ENCODE data around the gene ZNF780A. TPM values are rescaled to one million over a fixed set of nuclear protein-coding genes. Genes with fewer than 3 reads are reported as not detected.
"Not testable (repeated sequence)": the region's sequence is repeated elsewhere in the genome, so short reads cannot be mapped to it uniquely, and the experiment has no call there.

Gene ZNF780A
- total RNA-seq, 8 experiments from 2014 or later, result 13.8 to 23.8 (median 15.8) TPM

DNA sequence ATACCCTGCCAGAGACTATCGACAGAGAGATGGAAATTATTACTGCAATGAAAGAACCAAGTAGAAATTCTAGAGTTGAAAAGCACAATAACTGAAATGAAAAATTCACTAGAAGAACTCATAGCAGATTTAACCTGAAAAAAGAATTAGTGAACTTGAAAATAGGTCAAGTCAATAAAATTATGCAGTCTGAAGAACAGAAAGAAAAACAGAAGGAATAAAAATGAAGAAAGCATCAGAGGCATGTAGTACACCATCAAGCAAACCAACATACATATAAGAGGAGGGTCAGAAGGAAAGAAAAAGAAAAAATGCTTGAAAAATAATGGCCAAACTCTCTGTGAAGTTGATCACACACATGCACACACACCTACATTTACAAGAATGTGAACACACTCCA is 31.1 kb downstream of the ZNF780A start:
- Histone ChIP-seq H3K4me3 (no peak overlapping the region), H3K4me1 (replicated peaks in 1 of 2) (peaks cover 3 to 7% of the 10 kb centered on the region in 2 donors), H3K27ac (no peak overlapping the region)
- no peak for ATAC-seq (replicated peaks in 6 of 8)
- in situ Hi-C loops (cut with MboI; ENCODE audit: low pct_unique_long_range_greater_than_20kb in 2 of 9, low sequenced_read_pairs in 9 of 9, unreplicated experiment in 9 of 9), result no loop called here
- 39 to 94% (median 82%) methylated on average over 1 of the region's 1 CpG; no CpG with 5 or more reads in 1 of the 10 experiments for WGBS, 10 experiments

DNA sequence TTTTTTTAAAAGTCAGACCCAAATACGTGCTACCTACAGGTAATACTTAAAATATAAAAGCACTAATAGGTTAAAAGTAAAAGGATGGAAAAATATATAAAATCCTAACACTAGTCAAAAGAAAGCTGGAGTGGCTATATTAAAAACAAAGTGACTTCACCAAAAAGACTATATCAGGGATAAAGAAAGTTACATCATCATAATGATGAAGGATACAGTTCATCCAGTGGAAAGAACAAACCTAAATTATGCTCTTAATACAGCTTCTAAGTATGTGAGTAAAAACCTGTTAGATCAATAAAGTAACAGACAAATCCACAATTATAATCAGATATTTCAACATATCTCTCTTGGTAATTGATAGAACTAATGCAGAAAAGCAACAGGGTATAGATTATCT is 33.6 kb downstream of the ZNF780A start:
- peaks cover 7 to 8% of the 10 kb centered on the region in 2 donors for H3K4me1 ChIP-seq (replicated peaks in 1 of 2)
- H3K27ac ChIP-seq, result no peak overlapping the region
- in situ Hi-C loops (cut with MboI; ENCODE audit: low pct_unique_long_range_greater_than_20kb in 2 of 9, low sequenced_read_pairs in 9 of 9, unreplicated experiment in 9 of 9), result no loop called here
- WGBS, 10 experiments, result 70 to 100% (median 90%) methylated on average over 1 of the region's 1 CpG; no CpG with 5 or more reads in 1 of the 10 experiments
- H3K4me3 ChIP-seq, result no peak overlapping the region
- ATAC-seq (replicated peaks in 6 of 8), result no peak

DNA sequence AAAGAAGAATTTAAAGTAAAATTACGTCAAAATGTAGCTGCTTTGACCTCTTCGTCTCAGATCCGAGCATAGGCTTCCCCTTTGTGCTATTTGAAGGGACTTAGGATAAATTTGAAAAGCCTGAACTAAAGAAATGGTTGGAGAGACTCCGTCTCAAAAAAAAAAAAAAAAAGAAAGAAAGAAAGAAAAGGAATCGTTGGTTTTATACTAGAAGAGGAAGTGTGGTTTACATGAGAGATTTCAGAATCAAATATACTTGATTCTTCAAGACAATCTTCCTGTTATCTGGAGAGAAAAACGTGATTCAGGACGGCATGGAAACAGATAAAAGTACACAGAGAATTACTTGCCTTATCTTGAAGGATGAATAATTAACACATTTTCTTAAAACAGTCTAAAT is 34.2 kb downstream of the ZNF780A start:
- Histone ChIP-seq H3K27ac (peak overlapping the region; percentile 70 to 92), H3K4me1 (replicated peaks in 1 of 2) (peaks cover 7 to 8% of the 10 kb centered on the region in 2 donors), H3K4me3 (peak overlapping the region; percentile 50 to 100 (median 97))
- in situ Hi-C loops (cut with MboI; ENCODE audit: low pct_unique_long_range_greater_than_20kb in 2 of 9, low sequenced_read_pairs in 9 of 9, unreplicated experiment in 9 of 9), result no loop called here
- WGBS, 10 experiments, result 1 to 46% (median 19%) methylated on average over 5 to 7 of the region's 7 CpGs
- no peak for ATAC-seq (replicated peaks in 6 of 8)

DNA sequence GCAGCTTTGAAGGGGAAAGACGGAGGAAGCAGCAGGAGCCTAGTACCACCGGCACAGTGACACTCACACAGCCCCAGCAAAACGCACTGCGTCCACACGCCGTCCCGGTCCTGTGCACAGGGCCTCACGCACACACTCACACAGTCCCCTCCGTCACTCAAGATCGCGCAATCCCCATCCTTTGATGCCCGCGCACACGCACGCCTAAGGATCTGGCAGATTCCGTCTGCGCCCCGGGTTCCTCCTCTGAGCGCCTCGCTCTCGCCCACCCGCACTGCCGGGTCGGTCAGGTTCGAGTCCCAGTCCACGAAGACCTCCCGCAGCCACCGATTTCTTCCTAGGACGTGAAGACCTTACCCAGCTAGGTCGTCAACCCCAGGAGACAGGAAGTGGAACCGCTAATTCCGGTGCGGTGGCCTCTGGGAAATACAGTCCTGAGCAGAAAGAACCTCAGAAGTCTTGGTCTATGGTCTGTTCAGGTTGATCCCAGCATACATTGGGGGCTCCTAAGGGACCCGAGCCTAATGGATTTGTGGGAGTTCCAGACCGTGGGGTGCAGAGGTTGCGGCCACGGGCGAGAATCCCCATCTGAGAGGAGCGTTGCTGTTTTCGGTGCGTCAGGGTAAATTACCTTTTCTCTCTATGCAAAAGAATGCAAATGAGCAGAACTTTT is 34.8 kb downstream of the ZNF780A start, which contains the start of gene ZNF780B:
ZNF780B (minus strand) TSS at position 400 of the 673 bp plus-strand sequence. CDS start 5,899 bp downstream, outside the sequence.
- peak; percentile 97 to 99 (median 98) for ATAC-seq (replicated peaks in 6 of 8)
- peak within 1 kb of the TSS; percentile 50 to 100 (median 97) for H3K4me3 ChIP-seq
- in situ Hi-C loops (cut with MboI; ENCODE audit: low pct_unique_long_range_greater_than_20kb in 2 of 9, low sequenced_read_pairs in 9 of 9, unreplicated experiment in 9 of 9), result no loop called here
- peaks cover 7 to 8% of the 10 kb centered on the region in 2 donors for H3K4me1 ChIP-seq (replicated peaks in 1 of 2)
- 0 to 13% (median 1%) methylated on average over 1 to 20 of the region's 41 CpGs; no CpG with 5 or more reads in 1 of the 10 experiments for WGBS, 10 experiments
- H3K27ac ChIP-seq, result peak within 1 kb of the TSS; percentile 70 to 92

DNA sequence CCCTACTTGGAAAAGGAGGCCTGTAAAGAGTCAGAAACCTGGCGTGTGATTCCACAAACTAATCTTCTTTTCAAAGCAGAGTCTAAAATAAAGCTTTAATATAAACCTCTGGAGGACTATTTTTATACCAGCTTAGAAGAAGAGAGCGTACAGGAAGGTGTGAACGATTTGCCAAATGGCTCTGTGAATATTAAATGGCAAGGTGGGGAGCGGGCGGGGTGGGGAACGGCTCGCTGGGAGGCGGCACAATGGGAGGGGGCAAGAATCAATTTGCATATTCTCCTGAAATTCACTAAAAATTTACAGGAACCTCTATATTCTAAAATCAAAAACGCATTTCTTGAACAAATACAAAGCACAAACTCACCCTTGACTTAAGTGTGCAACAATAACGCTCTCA is 35.7 kb downstream of the ZNF780A start:
- Histone ChIP-seq H3K27ac (peak overlapping the region in 1 of 2 donors; percentile 70), H3K4me1 (replicated peaks in 1 of 2) (peaks cover 7 to 8% of the 10 kb centered on the region in 2 donors), H3K4me3 (peak overlapping the region; percentile 50 to 100 (median 97))
- WGBS, 10 experiments, result 0 to 100% (median 33%) methylated on average over 1 to 10 of the region's 10 CpGs; no CpG with 5 or more reads in 3 of the 10 experiments
- in situ Hi-C loops (cut with MboI; ENCODE audit: low pct_unique_long_range_greater_than_20kb in 2 of 9, low sequenced_read_pairs in 9 of 9, unreplicated experiment in 9 of 9), result no loop called here
- no peak for ATAC-seq (replicated peaks in 6 of 8)

DNA sequence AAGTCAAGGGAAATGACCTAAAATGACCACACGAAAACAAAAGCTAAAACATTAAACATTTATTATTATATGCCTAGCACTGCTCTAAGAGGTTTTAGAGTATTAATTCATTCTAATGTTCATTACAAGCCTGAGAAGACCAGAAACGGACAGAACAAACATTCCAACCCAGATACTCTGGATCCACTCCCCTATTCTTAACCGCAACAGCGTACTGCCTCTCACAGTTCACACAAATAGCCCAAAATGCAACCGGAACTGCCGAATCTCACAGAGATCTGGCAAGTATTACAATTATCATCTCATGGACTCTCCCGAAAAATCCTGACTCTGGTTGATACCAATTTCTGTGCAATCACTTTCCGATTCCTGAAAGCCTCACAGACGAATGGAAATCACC is 36.1 kb downstream of the ZNF780A start:
- in situ Hi-C loops (cut with MboI; ENCODE audit: low pct_unique_long_range_greater_than_20kb in 2 of 9, low sequenced_read_pairs in 9 of 9, unreplicated experiment in 9 of 9), result no loop called here
- H3K4me1 ChIP-seq (replicated peaks in 1 of 2), result peaks cover 7 to 8% of the 10 kb centered on the region in 2 donors
- ATAC-seq (replicated peaks in 6 of 8), result no peak
- peak overlapping the region; percentile 50 to 100 (median 97) for H3K4me3 ChIP-seq
- no peak overlapping the region for H3K27ac ChIP-seq
- 78 to 100% (median 88%) methylated on average over 1 to 9 of the region's 9 CpGs for WGBS, 10 experiments

DNA sequence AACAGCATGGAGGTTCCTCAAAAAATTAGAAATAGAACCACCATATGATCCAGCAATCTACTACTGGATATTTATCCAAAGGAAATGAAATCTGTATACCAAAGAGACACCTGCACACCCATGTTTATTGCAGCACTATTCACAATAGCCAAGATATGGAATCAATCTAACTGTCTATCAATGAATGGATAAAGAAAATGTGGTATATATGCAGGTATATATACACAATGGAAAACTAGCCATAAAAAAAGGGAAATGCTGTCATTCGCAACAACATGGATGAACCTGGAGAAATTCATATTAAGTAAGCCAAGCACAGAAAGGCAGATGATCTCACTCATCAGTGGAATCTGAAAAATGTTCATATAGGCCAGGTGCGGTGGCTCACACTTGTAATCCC is 37.3 kb downstream of the ZNF780A start:
- Histone ChIP-seq H3K4me3 (no peak overlapping the region), H3K4me1 (replicated peaks in 1 of 2) (peaks cover 7 to 8% of the 10 kb centered on the region in 2 donors), H3K27ac (no peak overlapping the region)
- ATAC-seq (replicated peaks in 6 of 8), result no peak
- WGBS, 10 experiments, result 87 to 100% (median 100%) methylated on average over 2 of the region's 2 CpGs; no CpG with 5 or more reads in 5 of the 10 experiments
- in situ Hi-C loops (cut with MboI; ENCODE audit: low pct_unique_long_range_greater_than_20kb in 2 of 9, low sequenced_read_pairs in 9 of 9, unreplicated experiment in 9 of 9), result no loop called here

DNA sequence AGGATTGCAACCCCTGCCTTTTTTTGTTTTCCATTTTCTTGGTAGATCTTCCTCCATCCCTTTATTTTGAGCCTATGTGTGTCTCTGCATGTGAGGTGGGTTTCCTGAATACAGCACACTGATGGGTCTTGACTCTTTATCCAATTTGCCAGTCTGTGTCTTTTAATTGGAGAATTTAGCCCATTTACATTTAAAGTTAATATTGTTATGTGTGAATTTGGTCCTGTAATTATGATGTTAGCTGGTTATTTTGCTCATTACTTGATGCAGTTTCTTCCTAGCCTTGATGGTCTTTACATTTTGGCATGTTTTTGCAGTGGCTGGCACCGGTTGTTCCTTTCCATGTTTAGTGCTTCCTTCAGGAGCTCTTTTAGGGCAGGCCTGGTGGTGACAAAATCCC is 49.0 kb downstream of the ZNF780A start:
- H3K4me1 ChIP-seq (replicated peaks in 1 of 2); H3K4me3 ChIP-seq; ATAC-seq (replicated peaks in 6 of 8); H3K27ac ChIP-seq; in situ Hi-C loops (cut with MboI; ENCODE audit: low pct_unique_long_range_greater_than_20kb in 2 of 9, low sequenced_read_pairs in 9 of 9, unreplicated experiment in 9 of 9): not testable (repeated sequence)
- WGBS, 10 experiments, result 86 to 100% methylated on average over 1 of the region's 1 CpG; no CpG with 5 or more reads in 8 of the 10 experiments

DNA sequence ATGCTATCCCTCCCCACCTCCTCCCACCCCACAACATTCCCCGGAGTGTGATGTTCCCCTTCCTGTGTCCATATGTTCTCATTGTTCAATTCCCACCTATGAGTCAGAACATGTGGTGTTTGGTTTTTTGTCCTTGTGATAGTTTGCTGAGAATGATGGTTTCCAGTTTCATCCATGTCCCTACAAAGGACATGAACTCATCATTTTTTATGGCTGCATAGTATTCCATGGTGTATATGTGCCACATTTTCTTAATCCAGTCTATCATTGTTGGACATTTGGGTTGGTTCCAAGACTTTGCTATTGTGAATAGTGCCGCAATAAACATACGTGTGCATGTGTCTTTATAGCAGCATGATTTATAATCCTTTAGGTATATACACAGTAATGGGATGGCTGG is 52.7 kb downstream of the ZNF780A start:
- H3K27ac ChIP-seq; H3K4me1 ChIP-seq (replicated peaks in 1 of 2); H3K4me3 ChIP-seq; in situ Hi-C loops (cut with MboI; ENCODE audit: low pct_unique_long_range_greater_than_20kb in 2 of 9, low sequenced_read_pairs in 9 of 9, unreplicated experiment in 9 of 9); ATAC-seq (replicated peaks in 6 of 8): not testable (repeated sequence)
- WGBS, 10 experiments, result no CpG with 5 or more reads among the region's 3 CpGs

DNA sequence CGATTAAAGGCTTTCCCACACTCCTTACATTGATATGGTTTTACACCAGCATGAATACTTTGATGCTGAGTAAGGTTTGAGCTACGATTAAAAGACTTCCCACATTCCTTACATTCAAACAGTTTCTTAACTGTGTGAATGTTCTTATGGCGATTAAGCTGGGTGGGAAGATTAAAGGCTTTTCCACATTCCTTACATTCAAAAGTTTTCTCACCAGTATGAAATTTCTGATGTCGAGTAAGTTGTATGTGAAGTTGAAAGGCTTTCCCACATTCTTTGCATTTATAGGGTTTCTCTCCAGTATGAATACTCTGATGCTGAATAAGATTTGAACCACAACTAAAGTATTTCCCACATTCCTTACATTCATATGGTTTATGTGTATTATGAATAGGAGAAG is 54.7 kb downstream of the ZNF780A start:
- ATAC-seq (replicated peaks in 6 of 8), result no peak
- Histone ChIP-seq H3K4me3 (no peak overlapping the region), H3K4me1 (replicated peaks in 1 of 2) (no peaks in the 10 kb centered on the region), H3K27ac (no peak overlapping the region)
- in situ Hi-C loops (cut with MboI; ENCODE audit: low pct_unique_long_range_greater_than_20kb in 2 of 9, low sequenced_read_pairs in 9 of 9, unreplicated experiment in 9 of 9), result no loop called here
- 76 to 100% (median 93%) methylated on average over 2 to 4 of the region's 4 CpGs for WGBS, 10 experiments

DNA sequence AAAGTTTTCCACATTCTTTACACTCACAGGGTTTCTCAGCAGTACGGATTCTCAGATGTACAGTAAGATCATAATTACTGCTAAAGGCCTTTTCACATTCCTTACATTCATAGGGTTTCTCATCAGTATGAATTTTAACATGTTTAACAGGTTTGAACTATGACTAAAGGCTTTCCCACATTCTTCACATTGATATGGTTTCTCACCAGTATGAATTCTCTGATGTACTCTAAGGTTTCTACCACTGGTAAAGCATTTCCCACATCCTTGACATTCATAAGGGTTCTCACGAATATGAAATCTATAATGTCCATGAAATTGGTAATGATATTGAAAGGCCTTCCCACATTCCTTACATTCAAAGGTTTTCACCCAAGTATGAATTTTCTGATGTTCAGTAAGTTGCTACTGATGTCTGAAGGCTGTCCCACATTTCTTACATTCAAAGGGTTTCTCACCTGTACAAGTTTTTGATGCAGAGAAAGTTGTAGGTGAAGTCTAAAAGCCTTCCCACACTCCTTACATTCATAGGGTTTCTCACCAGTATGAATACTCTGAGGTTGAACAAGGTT is 56.7 kb downstream of the ZNF780A start:
- 71 to 100% (median 100%) methylated on average over 1 to 2 of the region's 2 CpGs; no CpG with 5 or more reads in 1 of the 10 experiments for WGBS, 10 experiments
- Histone ChIP-seq H3K27ac (no peak overlapping the region), H3K4me3 (no peak overlapping the region), H3K4me1 (replicated peaks in 1 of 2) (no peaks in the 10 kb centered on the region)
- in situ Hi-C loops (cut with MboI; ENCODE audit: low pct_unique_long_range_greater_than_20kb in 2 of 9, low sequenced_read_pairs in 9 of 9, unreplicated experiment in 9 of 9), result no loop called here
- no peak for ATAC-seq (replicated peaks in 6 of 8)

DNA sequence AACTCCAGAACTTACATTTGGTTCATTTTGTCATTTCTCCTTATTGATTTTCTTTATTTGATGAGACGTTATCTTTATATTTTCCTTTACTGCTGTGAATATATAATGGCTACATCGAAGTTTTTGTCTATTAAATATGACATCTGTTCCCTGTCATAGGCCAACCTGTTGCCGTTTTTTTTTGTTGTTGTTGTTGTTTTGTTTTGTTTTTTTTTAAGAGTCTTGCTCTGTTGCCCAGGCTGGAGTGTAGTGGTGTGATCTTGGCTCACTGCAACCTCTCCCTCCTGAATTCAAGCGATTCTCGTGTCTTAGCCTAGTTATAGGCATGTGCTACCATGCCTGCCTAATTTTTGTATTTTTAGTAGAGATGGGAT is 64.2 kb downstream of the ZNF780A start:
- H3K27ac ChIP-seq, result no peak overlapping the region
- in situ Hi-C loops (cut with MboI; ENCODE audit: low pct_unique_long_range_greater_than_20kb in 2 of 9, low sequenced_read_pairs in 9 of 9, unreplicated experiment in 9 of 9), result no loop called here
- H3K4me3 ChIP-seq, result no peak overlapping the region
- no peaks in the 10 kb centered on the region for H3K4me1 ChIP-seq (replicated peaks in 1 of 2)
- WGBS, 10 experiments, result 77 to 100% (median 89%) methylated on average over 2 to 5 of the region's 5 CpGs
- ATAC-seq (replicated peaks in 6 of 8), result no peak

DNA sequence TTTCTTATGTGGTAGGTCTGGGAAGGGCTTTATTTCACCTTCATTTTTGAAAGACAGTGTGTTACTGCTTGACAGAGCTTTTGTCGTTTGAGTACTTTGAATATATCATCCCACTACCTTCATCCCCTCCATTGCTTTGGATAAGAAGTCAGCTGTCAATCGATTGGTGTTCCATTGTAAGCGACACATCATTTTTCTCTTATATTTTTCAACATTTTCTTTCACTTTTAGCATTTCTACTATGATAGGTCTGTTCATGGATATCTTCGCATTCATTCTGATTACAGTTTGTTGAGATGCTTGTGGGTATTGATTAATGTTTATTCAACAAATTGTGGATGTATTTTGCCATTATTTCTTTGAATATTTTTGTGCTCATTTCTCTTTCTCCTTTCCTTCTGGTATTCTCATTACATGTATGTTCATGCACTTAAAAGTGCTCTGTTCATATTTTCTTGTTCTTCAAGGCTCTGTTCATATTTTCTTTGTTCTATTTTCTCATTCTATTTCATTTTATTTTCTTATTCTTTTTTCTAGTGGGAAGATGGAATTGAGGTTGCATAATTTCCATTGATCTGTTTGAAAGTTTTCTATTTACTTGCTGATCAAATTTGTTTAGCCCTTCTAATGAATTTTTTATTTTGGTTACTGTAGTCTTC is 64.7 kb downstream of the ZNF780A start:
- no peak overlapping the region for H3K27ac ChIP-seq
- H3K4me3 ChIP-seq, result no peak overlapping the region
- in situ Hi-C loops (cut with MboI; ENCODE audit: low pct_unique_long_range_greater_than_20kb in 2 of 9, low sequenced_read_pairs in 9 of 9, unreplicated experiment in 9 of 9), result no loop called here
- ATAC-seq (replicated peaks in 6 of 8), result no peak
- WGBS, 10 experiments, result 57 to 100% (median 93%) methylated on average over 1 to 4 of the region's 4 CpGs
- H3K4me1 ChIP-seq (replicated peaks in 1 of 2), result no peaks in the 10 kb centered on the region

All from motor neuron (in vitro differentiated cells).